22Rv1 (cell line): ENCODE measurements around the gene ANO7.

ENCODE experiments used
- ZFX ChIP-seq: fragments of 450-650 bp; IDR thresholded peaks from 2 replicates; pipeline ENCODE4 v1.6.1; 2017; ENCODE audit warnings: antibody characterized with exemption, borderline replicate concordance
- TF ChIP-seq, protein P1 (sequence below): fragments of 450-650 bp; IDR thresholded peaks from 2 replicates; pipeline ENCODE4 v1.5.1; 2017; ENCODE audit warnings: mild to moderate bottlenecking

DNA sequence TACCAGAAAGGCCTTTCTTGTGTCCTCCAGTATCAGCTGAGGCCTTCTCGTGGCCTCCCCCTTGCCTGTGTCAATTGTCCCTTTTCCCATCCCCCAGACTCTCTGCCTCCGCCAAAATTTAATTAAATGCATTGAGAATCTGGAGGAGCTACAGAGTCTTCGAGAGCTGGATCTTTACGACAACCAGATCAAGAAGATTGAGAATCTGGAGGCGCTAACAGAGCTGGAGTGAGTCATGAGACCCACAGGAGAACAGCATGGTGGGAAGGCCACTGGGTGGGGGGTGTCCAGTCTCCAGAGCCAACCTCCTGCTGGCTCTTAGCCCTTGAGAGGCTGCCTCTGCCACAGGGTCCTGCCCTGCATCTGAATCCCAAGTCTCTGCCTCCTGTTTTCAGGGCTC is 29.4 kb upstream of the ANO7 start:
- TF ChIP-seq, protein P1, sequence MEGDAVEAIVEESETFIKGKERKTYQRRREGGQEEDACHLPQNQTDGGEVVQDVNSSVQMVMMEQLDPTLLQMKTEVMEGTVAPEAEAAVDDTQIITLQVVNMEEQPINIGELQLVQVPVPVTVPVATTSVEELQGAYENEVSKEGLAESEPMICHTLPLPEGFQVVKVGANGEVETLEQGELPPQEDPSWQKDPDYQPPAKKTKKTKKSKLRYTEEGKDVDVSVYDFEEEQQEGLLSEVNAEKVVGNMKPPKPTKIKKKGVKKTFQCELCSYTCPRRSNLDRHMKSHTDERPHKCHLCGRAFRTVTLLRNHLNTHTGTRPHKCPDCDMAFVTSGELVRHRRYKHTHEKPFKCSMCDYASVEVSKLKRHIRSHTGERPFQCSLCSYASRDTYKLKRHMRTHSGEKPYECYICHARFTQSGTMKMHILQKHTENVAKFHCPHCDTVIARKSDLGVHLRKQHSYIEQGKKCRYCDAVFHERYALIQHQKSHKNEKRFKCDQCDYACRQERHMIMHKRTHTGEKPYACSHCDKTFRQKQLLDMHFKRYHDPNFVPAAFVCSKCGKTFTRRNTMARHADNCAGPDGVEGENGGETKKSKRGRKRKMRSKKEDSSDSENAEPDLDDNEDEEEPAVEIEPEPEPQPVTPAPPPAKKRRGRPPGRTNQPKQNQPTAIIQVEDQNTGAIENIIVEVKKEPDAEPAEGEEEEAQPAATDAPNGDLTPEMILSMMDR, result no peak
- TF ChIP-seq ZFX, result no peak
